GM12878 (cell line): ENCODE measurements around the gene PRKG1. TPM values are rescaled to one million over a fixed set of nuclear protein-coding genes. Genes with fewer than 3 reads are reported as not detected.
"Not testable (repeated sequence)": the region's sequence is repeated elsewhere in the genome, so short reads cannot be mapped to it uniquely, and the experiment has no call there.

Source experiments
- ATAC-seq: fragments of 200-7000 bp; cut with Tn5 transposase; 3 replicates; pipeline ENCODE4 v1.9.1; 2020; ENCODE audit warnings: mild to moderate bottlenecking, moderate library complexity
- BruUV-seq: library from RNA; stranded (reverse); fragments of 400-500 nt; replicated peaks from 2 replicates; lab custom pipeline; 2021; lab: Mats Ljungman, UMichigan
- CTCF ChIA-PET: fragments of 300-600 bp; sonication (Branson Sonifier 250); formaldehyde crosslinking; extraction: SDS; loops from one replicate; lab custom pipeline; 2021; ENCODE audit warnings: inconsistent platforms; lab: Yijun Ruan, JAX
- POLR2A ChIA-PET: fragments of 350-600 bp; formaldehyde crosslinking; extraction: SDS; loops from one replicate; lab custom pipeline; 2021; ENCODE audit warnings: inconsistent platforms; lab: Charles Lee
- RAD21 ChIA-PET: fragments of 300-600 bp; sonication (Branson Sonifier 250); formaldehyde crosslinking; loops from one replicate; lab custom pipeline; 2023; ENCODE audit warnings: antibody characterized with exemption; ENCODE audit not compliant: unreplicated experiment; lab: Charles Lee
- SMC1A ChIA-PET: fragments of 300-600 bp; sonication (Branson Sonifier 250); formaldehyde crosslinking; loops from one replicate; lab custom pipeline; 2023; ENCODE audit not compliant: unreplicated experiment, uncharacterized antibody; lab: Charles Lee
- DNase-seq: peaks from one replicate; pipeline ENCODE4 v3.0.0-alpha.2; 2011; ENCODE audit warnings: low read depth, low spot score
- FAIRE-seq: peaks from 3 replicates; lab custom pipeline; 2011; peaks lifted over from hg19 to GRCh38; lab: Jason Lieb, UNC
- H2AFZ ChIP-seq: 2 replicates; pipeline ENCODE4 v1.6.0; 2011; ENCODE audit warnings: low read depth, low read length, control low read depth; ENCODE audit not compliant: control insufficient read depth
- H3K27ac ChIP-seq: 2 replicates; pipeline ENCODE4 v1.5.1; 2011; ENCODE audit warnings: control low read depth; ENCODE audit not compliant: control insufficient read depth, insufficient read depth
- H3K27me3 ChIP-seq, 2 experiments: replicated peaks in 1 of 2; 2 replicates each; pipeline versions ENCODE4 v1.6.0 to v1.6.1; 2011; ENCODE audit warnings: low read length in 1 of 2; ENCODE audit not compliant: control insufficient read depth in 2 of 2, insufficient read depth in 2 of 2
- H3K36me3 ChIP-seq, 2 experiments: 2 replicates each; pipeline ENCODE4 v1.5.1; 2011; ENCODE audit warnings: low read length in 1 of 2; ENCODE audit not compliant: control insufficient read depth in 2 of 2, insufficient read depth in 2 of 2
- H3K4me1 ChIP-seq: 2 replicates; pipeline ENCODE4 v1.6.1; 2011; ENCODE audit warnings: mild to moderate bottlenecking, low read length, moderate library complexity, mixed read lengths; ENCODE audit not compliant: control insufficient read depth, insufficient read depth
- H3K4me2 ChIP-seq: 2 replicates; pipeline ENCODE4 v1.6.0; 2011; ENCODE audit warnings: control low read depth; ENCODE audit not compliant: control insufficient read depth, insufficient read depth
- H3K4me3 ChIP-seq: fragments of 200-600 bp; sonication (generic); 2 replicates; pipeline ENCODE4 v1.5.1; 2016
- H3K79me2 ChIP-seq: 2 replicates; pipeline ENCODE4 v1.6.0; 2011; ENCODE audit warnings: low read length; ENCODE audit not compliant: control insufficient read depth, insufficient read depth
- H3K9ac ChIP-seq: 2 replicates; pipeline ENCODE4 v1.8.0; 2011; ENCODE audit warnings: low read length, control low read depth, mixed read lengths; ENCODE audit not compliant: control insufficient read depth, insufficient read depth
- H3K9me3 ChIP-seq: replicated peaks from 3 replicates; pipeline ENCODE4 v1.5.1; 2011; ENCODE audit warnings: mild to moderate bottlenecking, low read length; ENCODE audit not compliant: control insufficient read depth, insufficient read depth
- H4K20me1 ChIP-seq: 2 replicates; pipeline ENCODE4 v1.6.0; 2011; ENCODE audit not compliant: control insufficient read depth, insufficient read depth
- IKZF1 ChIP-seq: fragments of 450-650 bp; conservative IDR thresholded peaks from 2 replicates; pipeline ENCODE4 v1.6.1; 2017; ENCODE audit warnings: antibody characterized with exemption, mild to moderate bottlenecking
- NFYA ChIP-seq: IDR thresholded peaks from 2 replicates; pipeline ENCODE4 v1.6.1; 2011; ENCODE audit warnings: low read depth, mild to moderate bottlenecking, low read length, improper control_type of control experiment, borderline replicate concordance
- WGBS: methylation state at CpG from one replicate; pipeline ENCODE4 v1.1.6; 2016; ENCODE audit warnings: low lambda C conversion rate; ENCODE audit not compliant: insufficient replicate concordance, insufficient coverage; ENCODE audit errors: missing lambda C conversion rate; 5-methylcytosine and 5-hydroxymethylcytosine counted together
- in situ Hi-C: fragments of 300-500 bp; cut with MboI; formaldehyde crosslinking; loops from 9 replicates; pipeline ENCODE4 v1.14.3; 2018; ENCODE audit warnings: mixed read lengths
- intact Hi-C: fragments of 100-400 bp; cut with micrococcal nuclease; formaldehyde crosslinking; loops from one replicate; pipeline ENCODE4 v1.14.2; 2022; ENCODE audit not compliant: unreplicated experiment
- polyA plus RNA-seq, 11 experiments: library from polyadenylated mRNA; depleted of rRNA in 4 of 11; unstranded in 6 of 11; stranded (reverse) in 5 of 11; fragments of >200 nt; fragmentation: Nextera tagmentation in 4 of 11; fragmentation: Illumina TruSeq in 1 of 11; extraction: Ambion mirVana in 4 of 11; extraction: Trizol in 1 of 11; gene quantifications; 1 replicate in 1 of 11; 2 replicates in 10 of 11; pipeline versions ENCODE4 v1.2.1 to v1.2.3, GENCODE V29; 2011 to 2016; ENCODE audit warnings: inconsistent platforms in 2 of 11, missing spikeins in 2 of 11, low read depth in 1 of 11
- total RNA-seq, 4 experiments: library from RNA; depleted of rRNA in 3 of 4; stranded (reverse); fragments of >200 nt in 3 of 4; fragmentation: Illumina TruSeq in 1 of 4; extraction: Trizol in 1 of 4; gene quantifications; 2 replicates each; pipeline versions ENCODE4 v1.2.1 to v1.2.3, GENCODE V29; 2013 to 2021

The PRKG1 gene
- total and polyA plus RNA-seq, 10 of the 15 experiments (the other 5 are each of a cell fraction or from before 2014, with no cell fraction given): 0.04 to 0.05 TPM; not detected in 8

GRCh38 chr10:52232561-52233350, 1158.5 kb downstream of the PRKG1 start:
- no peak overlapping the region for H3K4me2 ChIP-seq
- CTCF ChIA-PET: no interaction called here
- WGBS: 14% methylated on average over 4 of the region's 4 CpGs
- 0 out of 2 replicates have a peak, but pooled peaks have one; percentile 15 for TF ChIP-seq IKZF1
- no peak for TF ChIP-seq NFYA
- TF ChIP-seq, all 136 proteins: peak for 1
- DNase-seq: no peak
- ATAC-seq: peak; percentile 58
- no peaks in the 10 kb centered on the region for H3K27me3 ChIP-seq
- no peak for FAIRE-seq
- H3K4me1 ChIP-seq: no peaks in the 10 kb centered on the region
- H3K79me2 ChIP-seq: no peaks in the 10 kb centered on the region
- no peak overlapping the region for H2AFZ ChIP-seq
- ChIA-PET RAD21 (no interaction called here), SMC1A (no interaction called here), POLR2A (no interaction called here)
- in situ Hi-C loops (no loop called here), intact Hi-C loops (no loop called here)
- no peak overlapping the region for H3K27ac ChIP-seq
- H3K9ac ChIP-seq: no peak overlapping the region
- H4K20me1 ChIP-seq: no peaks in the 10 kb centered on the region
- H3K36me3 ChIP-seq: no peaks in the 10 kb centered on the region
- H3K4me3 ChIP-seq: no peak overlapping the region
- BruUV-seq: no TSS peak
- H3K9me3 ChIP-seq: no peaks in the 10 kb centered on the region

DNA sequence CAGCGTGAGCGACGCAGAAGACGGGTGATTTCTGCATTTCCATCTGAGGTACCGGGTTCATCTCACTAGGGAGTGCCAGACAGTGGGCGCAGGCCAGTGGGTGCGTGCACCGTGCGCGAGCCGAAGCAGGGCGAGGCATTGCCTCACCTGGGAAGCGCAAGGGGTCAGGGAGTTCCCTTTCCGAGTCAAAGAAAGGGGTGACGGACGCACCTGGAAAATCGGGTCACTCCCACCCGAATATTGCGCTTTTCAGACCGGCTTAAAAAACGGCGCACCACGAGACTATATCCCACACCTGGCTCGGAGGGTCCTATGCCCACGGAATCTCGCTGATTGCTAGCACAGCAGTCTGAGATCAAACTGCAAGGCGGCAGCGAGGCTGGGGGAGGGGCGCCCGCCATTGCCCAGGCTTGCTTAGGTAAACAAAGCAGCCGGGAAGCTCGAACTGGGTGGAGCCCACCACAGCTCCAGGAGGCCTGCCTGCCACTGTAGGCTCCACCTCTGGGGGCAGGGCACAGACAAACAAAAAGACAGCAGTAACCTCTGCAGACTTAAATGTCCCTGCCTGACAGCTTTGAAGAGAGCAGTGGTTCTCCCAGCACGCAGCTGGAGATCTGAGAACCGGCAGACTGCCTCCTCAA, 1159.2 kb downstream of the PRKG1 start:
- H3K4me2 ChIP-seq, ATAC-seq, CTCF ChIA-PET, H3K4me1 ChIP-seq, BruUV-seq, RAD21 ChIA-PET, intact Hi-C loops, H3K4me3 ChIP-seq, POLR2A ChIA-PET, in situ Hi-C loops, DNase-seq, H3K9me3 ChIP-seq, H3K9ac ChIP-seq, H2AFZ ChIP-seq, SMC1A ChIA-PET, H3K36me3 ChIP-seq, H3K79me2 ChIP-seq, H3K27ac ChIP-seq, H3K27me3 ChIP-seq, H4K20me1 ChIP-seq, FAIRE-seq: not testable (repeated sequence)
- 66% methylated on average over 3 of the region's 34 CpGs for WGBS
